HG03354 (cell line): ENCODE data around the gene SLC1A2.

Experiments
- ATAC-seq: cut with Tn5 transposase; IDR thresholded peaks from one replicate; pipeline ENCODE4 v1.9.1; 2021; ENCODE audit warnings: mild to moderate bottlenecking; ENCODE audit not compliant: unreplicated experiment, poor library complexity, severe bottlenecking

The SLC1A2 gene

GRCh38 chr11:35211952-35212351 is 207.4 kb downstream of the SLC1A2 start:
- no peak for ATAC-seq

- ATAC-seq, result no peak
Observed at GRCh38 chr11:35210876-35211546, 208.3 kb downstream of the SLC1A2 start.

GRCh38 chr11:35208795-35209194 is 210.6 kb downstream of the SLC1A2 start:
- no peak for ATAC-seq

- no peak for ATAC-seq
Observed at GRCh38 chr11:35207471-35208403, 211.6 kb downstream of the SLC1A2 start.

DNA sequence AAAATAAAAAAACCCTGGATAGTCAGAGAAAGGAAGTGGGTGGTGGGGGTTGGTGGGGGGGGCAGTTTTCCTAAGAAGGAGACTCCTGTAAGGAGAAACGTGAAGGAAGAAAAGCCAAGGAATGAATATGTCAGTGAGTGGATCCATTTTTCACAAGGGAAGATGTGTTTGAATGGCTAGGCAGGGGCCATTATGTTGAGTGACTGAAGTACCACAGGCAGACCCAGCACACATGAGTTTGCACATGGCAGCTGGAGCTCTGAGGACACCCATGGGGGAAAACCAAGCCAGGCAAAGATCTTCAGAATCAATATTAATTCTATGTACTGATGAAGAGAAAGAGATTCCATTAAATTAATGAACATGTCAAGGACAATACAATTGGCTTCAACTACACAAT is 212.7 kb downstream of the SLC1A2 start:
- no peak for ATAC-seq

DNA sequence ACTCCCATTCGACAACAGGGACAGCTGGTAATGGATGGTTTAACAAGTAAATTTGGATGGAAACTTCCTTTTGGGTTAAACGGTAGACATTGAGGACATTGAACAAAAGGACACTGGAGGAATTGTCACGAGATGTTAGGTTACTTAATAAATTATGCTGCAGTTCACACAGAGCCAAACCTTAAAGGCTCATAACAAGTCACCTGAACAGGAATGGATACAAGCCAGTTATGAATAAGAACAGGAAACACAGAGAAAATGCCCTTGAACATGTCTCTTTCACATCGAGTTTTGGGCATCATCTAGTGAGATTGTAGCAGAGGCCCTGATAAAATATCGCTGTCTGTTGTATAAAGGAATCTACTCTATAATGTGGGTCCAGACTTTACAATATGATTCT is 214.7 kb downstream of the SLC1A2 start:
- ATAC-seq, result no peak
